Heart right ventricle (tissue), 16 donors: ENCODE results near the gene TPSD1. TPM values are rescaled to one million over a fixed set of nuclear protein-coding genes. Genes with fewer than 3 reads are reported as not detected.
A peak's percentile ranks its signal among the peaks of the same experiment; 100 is the strongest.
"Not testable (repeated sequence)": the region's sequence is repeated elsewhere in the genome, so short reads cannot be mapped to it uniquely, and the experiment has no call there.

Experiments used
- ATAC-seq, 8 donors: fragments of 200-7000 bp; cut with Tn5 transposase; one replicate each; pipeline ENCODE4 v1.9.1; 2020; ENCODE audit warnings: mild to moderate bottlenecking in 8 of 8, moderate library complexity in 8 of 8, moderate number of reproducible peaks in 1 of 8
- DNase-seq, 2 donors: peaks; one replicate each; pipeline ENCODE4 v3.0.0-alpha.2; 2020
- H3K27ac ChIP-seq, 10 donors: fragments of 200-600 bp; sonication (generic) in 2 of 10; one replicate each; pipeline versions ENCODE4 v1.5.0 to v1.8.0; 2020 to 2022; ENCODE audit warnings: mild to moderate bottlenecking in 3 of 10
- H3K27me3 ChIP-seq, 7 donors: fragments of 200-600 bp; one replicate each; pipeline ENCODE4 v1.8.0; 2021 to 2022; ENCODE audit warnings: mild to moderate bottlenecking in 2 of 7
- H3K36me3 ChIP-seq, 9 donors: fragments of 200-600 bp; sonication (generic) in 1 of 9; one replicate each; pipeline versions ENCODE4 v1.5.0 to v1.8.0; 2020 to 2022; ENCODE audit warnings: mild to moderate bottlenecking in 2 of 9
- H3K4me1 ChIP-seq, 9 donors: fragments of 200-600 bp; sonication (generic) in 1 of 9; one replicate each; pipeline versions ENCODE4 v1.5.0 to v1.8.0; 2020 to 2022; ENCODE audit warnings: mild to moderate bottlenecking in 4 of 9
- H3K4me3 ChIP-seq, 10 donors: fragments of 200-600 bp; sonication (generic) in 2 of 10; one replicate each; pipeline versions ENCODE4 v1.5.0 to v1.8.0; 2020 to 2022; ENCODE audit warnings: mild to moderate bottlenecking in 7 of 10, moderate library complexity in 2 of 10
- H3K9me3 ChIP-seq, 11 donors: fragments of 200-600 bp in 10 of 11; sonication (generic) in 2 of 11; one replicate each; pipeline versions ENCODE4 v1.5.0 to v1.8.0; 2013 to 2022; ENCODE audit warnings: mild to moderate bottlenecking in 2 of 11, control low read depth in 1 of 11, moderate library complexity in 1 of 11
- WGBS, 2 donors: extraction: QIAGEN DNeasy Blood & Tissue Kit; methylation state at CpG; one replicate each; pipeline ENCODE4 v1.1.7; 2013; ENCODE audit warnings: inconsistent platforms in 1 of 2; 5-methylcytosine and 5-hydroxymethylcytosine counted together
- intact Hi-C, 10 donors: fragments of 100-400 bp; cut with DNase I; formaldehyde crosslinking; loops; one replicate each; pipeline versions ENCODE4 v1.11.1 to v1.14.2; 2022
- polyA plus RNA-seq, 2 donors: library from polyadenylated mRNA; stranded (reverse); fragments of 200-250 nt; gene quantifications; one replicate each; pipeline ENCODE4 v1.2.3, GENCODE V29; 2013
- total RNA-seq, 10 donors: library from RNA; stranded (reverse); fragmentation: NEBNext Ultra II Directional in 3 of 10; extraction: Animal tissue kit (Norgen Biotek cat#: 25700) in 3 of 10; gene quantifications; one replicate each; pipeline versions ENCODE4 v1.2.1 to v1.2.4, GENCODE V29; 2021 to 2023
- TF ChIP-seq, protein P1 (sequence below), 9 donors: fragments of 200-600 bp; sonication (generic) in 2 of 9; IDR thresholded peaks; one replicate each; pipeline versions ENCODE4 v1.5.0 to v1.8.0; 2021 to 2022; ENCODE audit warnings: antibody characterized with exemption in 9 of 9, mild to moderate bottlenecking in 5 of 9, moderate library complexity in 1 of 9
- donor health status: Arrhythmogenic right ventricular cardiomyopathy.
- donor health status: ischemic (EF 13 %, LVEDD 7.1; RV severe dilation, severe dysfunction).
- donor health status: healthy with polysubstance abuse.
- donor health status: DM: no; HTN: yes; CAD: no.
- donor health status: DM: no; HTN: no; CAD: no.
- donor health status: ischemic (EF 25% LVEDD 6.9; RV normal size, moderate dysfunction).
- donor health status: ischemic (EF 25% LVEDD 5.7; RV mildly dilated, moderate dysfunction).
- donor health status: healthy.
- donor health status: DM: yes; HTN: yes; CAD: no.
- donor health status: Ischemic cardiomyopathy.
- donor health status: ischemic (EF 35%, LVEDD 5.7; RV mildly dilated, moderate dysfunction).
- donor health status: nonischemic (EF 11% LVEDD 7.7; RV severe dilation, severe dysfunction).
- donor health status: DM: yes; HTN: yes; CAD: no.
- donor health status: PGD.
- donor health status: ischemic (EF 29% LVEDD 5.4; RV normal size, mild dysfunction).
- donor health status: nonischemic (EF 23%, LVEDD 6.1; RV moderate dilation, normal function).

TPSD1 gene
- total and polyA plus RNA-seq, 12 donors = 0.12 to 0.51 (median 0.33) TPM; not detected in 7

DNA sequence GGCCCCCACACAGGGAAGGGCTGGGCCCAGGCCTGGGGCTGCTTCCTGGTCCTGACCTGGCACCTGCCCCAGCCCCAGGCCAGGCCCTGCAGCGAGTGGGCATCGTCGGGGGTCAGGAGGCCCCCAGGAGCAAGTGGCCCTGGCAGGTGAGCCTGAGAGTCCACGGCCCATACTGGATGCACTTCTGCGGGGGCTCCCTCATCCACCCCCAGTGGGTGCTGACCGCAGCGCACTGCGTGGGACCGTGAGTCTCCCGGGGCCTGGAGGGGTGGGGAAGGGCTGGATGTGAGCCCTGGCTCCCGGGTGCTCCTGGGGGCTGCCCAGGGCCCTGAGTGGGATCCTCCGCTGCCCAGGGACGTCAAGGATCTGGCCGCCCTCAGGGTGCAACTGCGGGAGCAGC is 14.8 kb upstream of the TPSD1 start:
- H3K27ac ChIP-seq, H3K4me3 ChIP-seq, H3K36me3 ChIP-seq, intact Hi-C loops, H3K4me1 ChIP-seq, H3K9me3 ChIP-seq, DNase-seq: not testable (repeated sequence)
- H3K27me3 ChIP-seq = peaks cover 0 to 16% (median 7%) of the 10 kb centered on the region in 7 donors
- 82 to 90% methylated on average over 11 of the region's 15 CpGs for WGBS, 2 donors
- ATAC-seq = peak in 1 of 8 donors; percentile 46

DNA sequence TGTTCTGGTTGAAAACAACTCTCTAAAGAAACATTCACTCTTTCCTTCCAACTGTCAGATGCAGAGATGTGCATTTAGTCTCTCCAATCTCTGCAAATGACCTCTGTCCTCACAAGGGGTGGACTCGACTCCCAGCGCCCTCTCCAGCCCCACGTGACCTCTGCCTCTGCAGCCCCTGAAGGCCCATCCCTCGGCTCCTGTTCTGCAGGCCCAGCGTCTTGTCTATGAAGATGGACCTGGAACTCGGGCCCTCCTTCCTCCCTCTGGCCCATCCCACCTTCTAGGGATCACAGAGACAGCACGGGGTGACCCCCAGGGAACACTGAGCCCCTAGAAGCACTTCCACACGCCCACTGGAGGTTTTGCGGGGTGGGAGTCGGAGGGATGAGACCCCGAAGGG is 12.5 kb upstream of the TPSD1 start:
- H3K27ac ChIP-seq, intact Hi-C loops, H3K4me1 ChIP-seq, H3K36me3 ChIP-seq, ATAC-seq, DNase-seq, H3K9me3 ChIP-seq, H3K4me3 ChIP-seq: not testable (repeated sequence)
- 48 to 55% methylated on average over 7 of the region's 11 CpGs for WGBS, 2 donors
- H3K27me3 ChIP-seq = peaks cover 0 to 21% (median 7%) of the 10 kb centered on the region in 7 donors

DNA sequence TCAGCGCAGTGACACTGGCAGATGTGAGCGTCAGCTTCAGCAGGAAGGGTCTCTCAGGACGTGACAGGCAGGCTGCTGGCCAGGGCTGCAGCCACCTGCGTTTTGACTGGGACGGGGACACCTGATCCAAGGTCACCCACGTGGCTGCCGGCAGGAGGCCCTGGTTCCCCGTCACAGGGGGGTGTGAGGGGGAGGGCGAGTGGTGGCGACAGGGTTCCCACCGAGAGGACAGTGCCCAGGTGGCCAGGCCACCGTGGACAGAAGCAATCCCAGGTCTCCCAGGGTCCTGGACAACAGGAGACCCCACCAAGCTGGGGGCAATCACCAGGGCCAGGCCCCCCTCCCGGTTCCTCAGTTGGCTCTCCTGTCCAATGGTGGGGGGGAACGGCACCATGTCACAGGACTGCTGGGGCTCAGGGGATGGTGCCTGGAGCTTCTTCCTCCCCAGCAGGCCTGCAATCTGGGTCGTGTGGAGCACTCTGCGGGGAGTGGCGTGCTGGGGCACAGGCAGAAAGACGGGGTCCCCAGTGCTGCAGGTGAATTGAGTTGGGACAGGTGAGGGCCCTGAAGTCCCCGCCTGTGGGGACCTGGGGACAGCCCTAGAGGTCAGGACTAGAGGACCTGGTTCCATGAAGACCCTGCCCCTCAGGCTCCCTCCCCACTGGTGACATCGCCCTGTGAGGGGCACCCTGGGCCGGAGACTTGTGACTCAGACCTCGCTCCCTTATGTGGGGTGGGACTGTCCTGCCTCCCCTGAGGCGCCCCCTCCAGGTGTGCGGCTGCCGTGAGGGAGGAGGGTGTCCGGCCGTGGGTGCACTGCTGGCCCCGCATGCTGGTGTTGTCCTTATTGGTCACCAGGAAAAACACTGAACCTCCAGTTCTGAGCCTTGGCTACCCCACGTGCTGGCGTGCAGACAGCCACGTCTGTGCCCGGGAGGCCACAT is 11.7 kb upstream of the TPSD1 start:
- H3K4me3 ChIP-seq, H3K4me1 ChIP-seq, H3K36me3 ChIP-seq, intact Hi-C loops, DNase-seq, ATAC-seq, H3K9me3 ChIP-seq, H3K27ac ChIP-seq: not testable (repeated sequence)
- WGBS, 2 donors = 54 to 61% methylated on average over 25 to 29 of the region's 32 CpGs
- peaks cover 0 to 21% (median 7%) of the 10 kb centered on the region in 7 donors for H3K27me3 ChIP-seq

DNA sequence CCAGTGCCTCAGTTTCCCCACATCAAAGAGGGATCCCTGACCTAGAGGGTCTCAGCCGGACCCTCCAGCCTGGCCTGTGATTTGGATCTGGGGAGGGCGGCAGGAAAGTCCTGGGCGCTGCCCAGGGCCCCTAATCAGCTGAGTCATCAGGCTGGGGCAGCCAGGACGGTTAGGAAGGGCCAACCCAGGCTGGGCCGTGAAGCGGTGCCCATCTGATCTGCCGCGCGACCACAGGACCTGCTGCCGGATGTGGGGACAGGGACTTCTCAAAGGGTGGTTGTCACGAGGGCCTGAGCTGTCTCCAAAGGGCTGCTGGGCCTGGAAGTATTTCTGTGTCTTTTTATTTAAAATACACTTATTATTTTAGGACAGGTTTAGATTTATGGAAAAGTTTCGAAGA is 11.0 kb upstream of the TPSD1 start:
- H3K36me3 ChIP-seq = no peaks in the 10 kb centered on the region
- ATAC-seq (no peak), DNase-seq (no peak)
- H3K4me3 ChIP-seq = no peak overlapping the region
- H3K27ac ChIP-seq = no peak overlapping the region
- H3K27me3 ChIP-seq = peaks cover 0 to 21% (median 7%) of the 10 kb centered on the region in 7 donors
- intact Hi-C loops = no loop called here
- H3K9me3 ChIP-seq = no peaks in the 10 kb centered on the region
- TF ChIP-seq, protein P1, sequence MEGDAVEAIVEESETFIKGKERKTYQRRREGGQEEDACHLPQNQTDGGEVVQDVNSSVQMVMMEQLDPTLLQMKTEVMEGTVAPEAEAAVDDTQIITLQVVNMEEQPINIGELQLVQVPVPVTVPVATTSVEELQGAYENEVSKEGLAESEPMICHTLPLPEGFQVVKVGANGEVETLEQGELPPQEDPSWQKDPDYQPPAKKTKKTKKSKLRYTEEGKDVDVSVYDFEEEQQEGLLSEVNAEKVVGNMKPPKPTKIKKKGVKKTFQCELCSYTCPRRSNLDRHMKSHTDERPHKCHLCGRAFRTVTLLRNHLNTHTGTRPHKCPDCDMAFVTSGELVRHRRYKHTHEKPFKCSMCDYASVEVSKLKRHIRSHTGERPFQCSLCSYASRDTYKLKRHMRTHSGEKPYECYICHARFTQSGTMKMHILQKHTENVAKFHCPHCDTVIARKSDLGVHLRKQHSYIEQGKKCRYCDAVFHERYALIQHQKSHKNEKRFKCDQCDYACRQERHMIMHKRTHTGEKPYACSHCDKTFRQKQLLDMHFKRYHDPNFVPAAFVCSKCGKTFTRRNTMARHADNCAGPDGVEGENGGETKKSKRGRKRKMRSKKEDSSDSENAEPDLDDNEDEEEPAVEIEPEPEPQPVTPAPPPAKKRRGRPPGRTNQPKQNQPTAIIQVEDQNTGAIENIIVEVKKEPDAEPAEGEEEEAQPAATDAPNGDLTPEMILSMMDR (IDR thresholded peaks at IDR 0.05) = no peak
- 65 to 73% methylated on average over 10 to 12 of the region's 12 CpGs for WGBS, 2 donors
- H3K4me1 ChIP-seq = no peaks in the 10 kb centered on the region

DNA sequence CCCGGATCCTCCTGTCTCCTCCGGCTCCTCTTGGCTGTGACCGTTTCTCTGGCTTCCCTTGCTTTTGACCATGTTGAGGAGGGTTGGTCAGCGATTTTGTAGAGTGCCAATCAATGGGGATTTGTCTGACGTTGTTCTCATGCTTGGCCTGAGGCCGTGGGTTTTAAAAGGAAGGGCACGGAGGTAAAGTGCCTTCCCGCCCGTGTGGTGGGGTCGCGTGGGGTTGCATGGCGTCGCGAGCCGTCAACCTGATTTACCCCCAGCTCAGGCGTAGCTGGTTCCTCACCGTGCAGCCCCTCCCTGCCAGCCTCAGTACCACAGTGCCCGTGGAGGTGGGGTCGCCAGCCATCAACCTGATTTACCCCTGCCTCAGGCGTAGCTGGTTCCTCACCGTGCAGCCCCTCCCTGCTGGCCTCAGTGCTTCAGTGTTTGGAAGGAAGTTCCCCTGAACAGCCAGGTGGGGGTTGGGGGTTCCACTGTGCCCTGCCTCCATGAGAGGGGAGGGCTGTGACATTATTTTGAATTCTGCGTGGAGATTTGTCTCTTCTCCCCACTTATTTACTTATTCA is 10.3 kb upstream of the TPSD1 start:
- ATAC-seq (no peak), DNase-seq (no peak)
- 58 to 66% methylated on average over 22 of the region's 22 CpGs for WGBS, 2 donors
- TF ChIP-seq, protein P1 (IDR thresholded peaks at IDR 0.05) = no peak
- intact Hi-C loops = no loop called here
- H3K4me1 ChIP-seq = no peaks in the 10 kb centered on the region
- H3K27me3 ChIP-seq = peaks cover 0 to 21% (median 7%) of the 10 kb centered on the region in 7 donors
- no peak overlapping the region for H3K27ac ChIP-seq
- no peaks in the 10 kb centered on the region for H3K9me3 ChIP-seq
- H3K4me3 ChIP-seq = no peak overlapping the region
- H3K36me3 ChIP-seq = no peaks in the 10 kb centered on the region

DNA sequence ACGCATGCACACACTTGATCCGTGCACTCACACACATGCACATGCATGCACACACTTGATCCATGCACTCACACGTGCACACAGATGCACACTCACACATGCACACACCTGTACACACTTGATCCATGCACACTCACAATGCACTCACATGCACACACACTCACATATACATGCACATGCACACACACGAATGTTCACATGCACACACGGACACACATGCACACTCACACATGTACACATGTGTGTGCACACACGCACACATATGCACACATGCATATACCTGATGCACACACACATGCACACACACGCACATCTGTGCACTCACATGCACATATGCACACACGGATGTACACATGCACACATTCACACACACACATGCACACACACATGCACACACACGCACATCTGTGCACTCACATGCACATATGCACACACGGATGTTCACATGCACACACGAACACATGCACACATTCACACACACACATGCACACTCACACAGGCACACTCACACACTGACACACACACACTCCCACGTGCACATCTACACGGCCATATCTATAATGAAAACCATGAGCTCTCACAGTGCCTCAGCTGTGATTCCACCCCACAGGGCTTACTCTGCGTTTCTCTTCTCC is 7.8 kb upstream of the TPSD1 start:
- intact Hi-C loops, H3K27ac ChIP-seq, H3K36me3 ChIP-seq, ATAC-seq, H3K4me1 ChIP-seq, H3K9me3 ChIP-seq, H3K4me3 ChIP-seq, DNase-seq: not testable (repeated sequence)
- H3K27me3 ChIP-seq = peaks cover 0 to 21% (median 7%) of the 10 kb centered on the region in 7 donors
- 80 to 91% methylated on average over 11 to 14 of the region's 14 CpGs for WGBS, 2 donors

DNA sequence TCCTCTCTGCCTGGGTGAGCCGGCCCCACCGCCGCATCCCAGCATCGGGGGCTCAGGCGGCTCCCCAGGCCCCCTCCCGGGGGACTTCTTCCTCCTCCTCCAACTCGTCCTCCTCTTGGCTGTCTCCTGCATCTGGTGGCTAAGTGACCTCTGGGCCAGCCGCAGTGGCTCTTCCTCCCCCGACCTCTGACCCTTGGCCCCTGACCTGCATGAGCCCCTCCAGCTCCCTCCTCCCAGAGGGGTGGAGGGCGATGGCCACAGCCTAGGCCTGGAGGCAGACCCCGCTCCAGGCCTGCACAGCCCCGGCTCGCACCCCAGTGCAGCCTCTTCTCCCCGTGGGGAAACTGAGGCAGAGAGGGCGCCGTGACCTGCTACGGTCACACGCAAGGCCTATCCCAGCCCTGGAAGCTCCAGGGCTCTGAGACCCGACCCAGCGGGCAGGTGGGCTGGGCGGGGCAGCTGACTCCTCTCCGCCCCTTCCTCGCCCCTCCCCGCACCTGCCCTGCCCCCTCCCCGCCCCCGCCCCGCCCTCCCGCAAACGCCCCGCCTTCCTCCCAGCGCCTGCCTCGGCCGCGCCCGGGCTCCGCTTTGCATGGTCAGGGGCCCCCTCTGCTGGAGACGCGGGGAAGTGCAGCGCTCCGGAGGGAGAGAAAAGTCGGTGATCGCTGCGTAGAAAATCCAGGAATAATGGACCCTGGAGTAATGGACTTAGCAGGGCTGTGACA is 6.7 kb upstream of the TPSD1 start:
- H3K36me3 ChIP-seq, H3K27ac ChIP-seq, H3K9me3 ChIP-seq, H3K4me3 ChIP-seq, H3K4me1 ChIP-seq, DNase-seq, intact Hi-C loops: not testable (repeated sequence)
- 81% methylated on average over 5 of the region's 43 CpGs; no CpG with 5 or more reads in 1 of the 2 donors for WGBS, 2 donors
- peaks cover 0 to 18% (median 7%) of the 10 kb centered on the region in 7 donors for H3K27me3 ChIP-seq
- peak; percentile 56 to 83 (median 66) for ATAC-seq

DNA sequence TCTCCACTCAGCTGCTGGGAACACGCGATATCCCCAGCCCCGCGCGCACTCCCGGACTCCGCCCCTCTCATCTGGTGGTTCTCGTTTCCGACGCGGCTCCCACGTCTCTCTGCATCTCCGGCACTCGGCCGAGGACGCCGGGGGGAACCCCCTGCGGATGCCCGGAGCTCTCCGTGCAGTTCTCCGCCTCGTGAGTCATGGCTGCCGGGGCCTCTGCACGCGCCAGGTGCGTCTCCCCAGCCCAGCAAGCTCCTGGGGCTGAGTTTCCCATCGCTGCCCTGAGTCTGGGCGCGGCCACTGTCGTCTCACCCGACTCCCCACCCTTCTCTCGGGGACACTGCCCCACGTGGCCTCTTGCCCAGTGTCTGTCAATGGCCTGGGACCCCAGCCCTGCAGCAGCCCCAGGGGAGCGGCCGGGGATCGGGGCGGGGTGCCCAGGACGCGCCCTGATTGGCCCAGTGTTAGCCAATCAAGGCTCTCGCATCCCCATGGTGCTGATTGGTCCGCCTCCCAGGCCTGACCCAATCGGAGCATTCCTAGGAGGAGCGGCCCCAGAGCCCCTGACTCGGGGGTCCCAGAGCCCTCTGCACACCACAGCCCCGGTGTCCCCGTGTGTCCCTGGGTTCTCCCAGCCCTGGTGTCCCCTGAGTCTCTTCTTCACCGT is 2.0 kb upstream of the TPSD1 start:
- H3K36me3 ChIP-seq, H3K27ac ChIP-seq, intact Hi-C loops, H3K4me1 ChIP-seq, DNase-seq, H3K4me3 ChIP-seq, H3K9me3 ChIP-seq: not testable (repeated sequence)
- peaks cover 0 to 26% (median 15%) of the 10 kb centered on the region in 7 donors for H3K27me3 ChIP-seq
- peak in 6 of 8 donors; percentile 29 to 54 (median 52) for ATAC-seq
- WGBS, 2 donors = no CpG with 5 or more reads among the region's 47 CpGs
